Esophagus squamous epithelium (tissue), 5 donors: ENCODE results near the gene FYN. TPM values are rescaled to one million over a fixed set of nuclear protein-coding genes. Genes with fewer than 3 reads are reported as not detected.
"Not testable (repeated sequence)": the region's sequence is repeated elsewhere in the genome, so short reads cannot be mapped to it uniquely, and the experiment has no call there.

Experiments
- DNase-seq: peaks from one replicate; lab custom pipeline; 2025; lab: John Stamatoyannopoulos, UW
- H3K27ac ChIP-seq, 4 donors: fragments of 200-600 bp; sonication (generic); one replicate each; pipeline ENCODE4 v1.5.1; 2016 to 2019; ENCODE audit warnings: mild to moderate bottlenecking in 1 of 4
- H3K27me3 ChIP-seq, 4 donors: fragments of 200-600 bp; sonication (generic); 1 replicate in 3 of 4; 2 replicates in 1 of 4; pipeline versions ENCODE4 v1.5.1 to v1.6.0; 2017 to 2021; ENCODE audit warnings: antibody characterized with exemption in 1 of 4
- H3K36me3 ChIP-seq, 3 donors: fragments of 200-600 bp; sonication (generic); one replicate each; pipeline ENCODE4 v1.5.1; 2016 to 2019
- H3K4me1 ChIP-seq, 3 donors: fragments of 200-600 bp; sonication (generic); one replicate each; pipeline ENCODE4 v1.5.1; 2017 to 2019
- H3K4me3 ChIP-seq, 4 donors: fragments of 200-600 bp; sonication (generic); 1 replicate in 3 of 4; 2 replicates in 1 of 4; pipeline ENCODE4 v1.5.1; 2016 to 2019; ENCODE audit warnings: mild to moderate bottlenecking in 2 of 4, moderate library complexity in 1 of 4
- H3K9me3 ChIP-seq, 3 donors: fragments of 200-600 bp; sonication (generic); one replicate each; pipeline ENCODE4 v1.5.1; 2016 to 2019
- CTCF ChIP-seq, 6 experiments: fragments of 450-650 bp in 4 of 6; fragments of 200-600 bp in 2 of 6; sonication (generic) in 2 of 6; IDR thresholded peaks; one replicate each; pipeline ENCODE4 v1.5.1; 2016 to 2019; ENCODE audit warnings: antibody characterized with exemption in 6 of 6, mild to moderate bottlenecking in 4 of 6, moderate library complexity in 4 of 6
- POLR2A ChIP-seq, 4 donors: fragments of 450-650 bp; IDR thresholded peaks; one replicate each; pipeline ENCODE4 v1.6.1; 2017; ENCODE audit warnings: antibody characterized with exemption in 4 of 4, mild to moderate bottlenecking in 4 of 4, moderate library complexity in 3 of 4
- WGBS, 2 donors: methylation state at CpG; one replicate each; pipeline ENCODE4 v1.1.5; 2018; 5-methylcytosine and 5-hydroxymethylcytosine counted together
- intact Hi-C: fragments of 100-400 bp; cut with DNase I; formaldehyde crosslinking; loops from one replicate; pipeline ENCODE4 v1.15.0; 2022
- total RNA-seq, 4 donors: library from RNA; depleted of rRNA; stranded (reverse); fragments of >200 nt; gene quantifications; one replicate each; pipeline ENCODE4 v1.1.0, GENCODE V29; 2016
- donor health status: DM: yes; HTN: yes; CAD: no.

Gene FYN
- total RNA-seq, 4 donors from 2014 or later: 11.8 to 54.6 (median 21.4) TPM

- WGBS, 2 donors: 52 to 53% methylated on average over 1 of the region's 1 CpG
- H3K4me1 ChIP-seq: peaks cover 0 to 26% (median 8%) of the 10 kb centered on the region in 3 donors
Measured at GRCh38 chr6:111835807-111836206, 37.4 kb downstream of the FYN start.

GRCh38 chr6:111835398-111835797 lies 37.9 kb downstream of the FYN start:
- H3K36me3 ChIP-seq, intact Hi-C loops, H3K9me3 ChIP-seq, H3K27ac ChIP-seq, DNase-seq, H3K4me3 ChIP-seq, H3K27me3 ChIP-seq: not testable (repeated sequence)
- H3K4me1 ChIP-seq: peaks cover 0 to 22% (median 5%) of the 10 kb centered on the region in 3 donors
- 50 to 53% methylated on average over 7 of the region's 7 CpGs for WGBS, 2 donors

More at GRCh38 chr6:111835807-111836206, 37.4 kb downstream of the FYN start:
- DNase-seq: no peak
- no peak overlapping the region for H3K4me3 ChIP-seq
- no peak for TF ChIP-seq POLR2A (IDR thresholded peaks at IDR 0.05)
- no peak for TF ChIP-seq CTCF (IDR thresholded peaks at IDR 0.05)
- no peaks in the 10 kb centered on the region for H3K36me3 ChIP-seq
- no peaks in the 10 kb centered on the region for H3K9me3 ChIP-seq
- H3K27ac ChIP-seq: no peak overlapping the region
- intact Hi-C loops: no loop called here
- no peaks in the 10 kb centered on the region for H3K27me3 ChIP-seq

DNA sequence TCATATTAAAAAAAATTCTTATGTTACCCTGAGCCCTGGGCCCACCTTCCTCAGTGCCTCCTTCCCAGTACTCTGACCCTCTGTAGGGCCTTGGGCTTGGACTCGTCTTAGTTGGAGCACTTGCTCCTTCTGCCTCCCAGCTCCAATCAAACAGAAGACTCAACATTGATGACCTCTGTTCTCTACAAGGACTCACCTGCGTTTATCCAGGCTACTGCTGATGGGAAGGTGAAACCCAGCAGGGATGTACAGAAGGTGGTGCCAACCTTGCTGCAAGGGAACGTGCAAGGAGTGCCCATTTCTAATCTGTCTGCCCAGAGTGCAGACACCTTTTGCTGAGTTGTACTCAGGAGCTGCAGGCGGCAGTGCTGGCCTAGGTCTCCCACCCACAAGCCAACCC lies 38.9 kb downstream of the FYN start:
- no peak for DNase-seq
- Histone ChIP-seq H3K4me3 (no peak overlapping the region), H3K27ac (no peak overlapping the region), H3K4me1 (peaks cover 0 to 19% (median 5%) of the 10 kb centered on the region in 3 donors), H3K27me3 (no peaks in the 10 kb centered on the region), H3K36me3 (no peaks in the 10 kb centered on the region), H3K9me3 (no peaks in the 10 kb centered on the region)
- TF ChIP-seq POLR2A (IDR thresholded peaks at IDR 0.05): no peak
- no peak for TF ChIP-seq CTCF (IDR thresholded peaks at IDR 0.05)
- WGBS, 2 donors: 80 to 90% methylated on average over 3 to 4 of the region's 4 CpGs
- intact Hi-C loops: no loop called here

DNA sequence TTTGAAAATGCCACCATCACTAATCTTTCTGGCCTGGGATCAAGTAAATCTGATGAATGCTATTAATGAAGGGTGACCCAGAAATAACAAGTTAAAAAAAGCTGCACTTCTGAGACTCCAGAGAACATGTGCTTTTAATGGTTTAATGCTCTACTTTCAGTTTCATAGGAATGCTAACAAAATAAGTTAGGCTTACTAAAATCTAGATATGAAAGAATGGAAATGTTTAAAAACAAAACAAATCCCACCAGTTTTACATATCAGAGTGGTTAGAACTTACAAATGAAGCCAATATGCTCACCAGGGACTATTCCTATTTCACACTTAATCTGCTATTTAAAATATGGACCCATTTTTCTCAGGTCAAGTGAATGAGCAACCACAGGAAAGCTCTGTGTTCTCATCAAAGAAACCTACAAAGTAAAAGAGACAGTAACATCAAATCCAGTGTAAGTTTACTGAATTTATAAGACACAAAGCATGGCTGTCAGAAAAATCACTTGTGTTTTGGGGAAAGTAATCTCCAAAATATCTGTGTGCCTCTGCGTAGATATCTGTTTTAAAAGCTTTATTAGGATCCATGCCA lies 40.3 kb downstream of the FYN start:
- H3K27ac ChIP-seq: peak overlapping the region in 2 of 4 donors; percentile 5 to 43
- no peaks in the 10 kb centered on the region for H3K27me3 ChIP-seq
- intact Hi-C loops: no loop called here
- no peaks in the 10 kb centered on the region for H3K9me3 ChIP-seq
- 86 to 93% methylated on average over 1 of the region's 1 CpG for WGBS, 2 donors
- no peaks in the 10 kb centered on the region for H3K36me3 ChIP-seq
- no peak overlapping the region for H3K4me3 ChIP-seq
- H3K4me1 ChIP-seq: peaks cover 0 to 19% (median 5%) of the 10 kb centered on the region in 3 donors
- TF ChIP-seq POLR2A (IDR thresholded peaks at IDR 0.05) (no peak), CTCF (IDR thresholded peaks at IDR 0.05) (no peak)
- DNase-seq: no peak

DNA sequence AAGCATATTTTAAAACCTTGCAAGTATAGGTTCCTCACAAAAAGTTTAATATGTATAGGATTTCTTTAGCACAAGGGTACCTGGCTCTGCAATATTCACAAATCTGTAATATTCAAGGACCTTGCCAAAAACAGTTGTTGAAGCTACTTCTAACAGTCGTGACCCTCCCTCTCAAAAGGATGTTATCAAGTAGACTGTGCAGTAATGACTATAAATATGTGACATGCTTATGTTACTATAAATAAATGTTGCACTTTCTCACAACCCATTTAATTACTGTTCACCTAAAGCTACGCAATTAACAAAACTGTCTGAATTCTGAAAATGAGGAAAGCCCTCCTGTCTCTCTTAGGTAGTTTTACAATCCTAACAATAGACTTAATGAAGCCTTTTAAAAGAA lies 41.8 kb downstream of the FYN start:
- Histone ChIP-seq H3K9me3 (no peaks in the 10 kb centered on the region), H3K4me1 (peaks cover 0 to 19% (median 5%) of the 10 kb centered on the region in 3 donors), H3K36me3 (no peaks in the 10 kb centered on the region), H3K27ac (no peak overlapping the region), H3K27me3 (no peaks in the 10 kb centered on the region), H3K4me3 (no peak overlapping the region)
- no peak for DNase-seq
- 80 to 84% methylated on average over 2 of the region's 2 CpGs for WGBS, 2 donors
- TF ChIP-seq POLR2A (IDR thresholded peaks at IDR 0.05) (no peak), CTCF (IDR thresholded peaks at IDR 0.05) (no peak)
- intact Hi-C loops: no loop called here
